HepG2 (cell line): ENCODE results near the gene DUSP16. TPM values are rescaled to one million over a fixed set of nuclear protein-coding genes. Genes with fewer than 3 reads are reported as not detected.

Source experiments
- AKAP8 ChIP-seq: sonication (generic); formaldehyde crosslinking; IDR thresholded peaks from 2 replicates; pipeline ENCODE4 v1.5.1; 2020; ENCODE audit warnings: mild to moderate bottlenecking, missing genetic modification reagents
- CAMTA2 ChIP-seq: sonication (generic); formaldehyde crosslinking; IDR thresholded peaks from 2 replicates; pipeline ENCODE4 v1.4.0; 2020; ENCODE audit warnings: mild to moderate bottlenecking, missing genetic modification reagents, borderline replicate concordance
- ELF4 ChIP-seq: sonication (generic); formaldehyde crosslinking; IDR thresholded peaks from 2 replicates; pipeline ENCODE4 v1.5.0; 2020; ENCODE audit warnings: missing genetic modification reagents, mild to moderate bottlenecking, moderate library complexity, borderline replicate concordance
- ELK4 ChIP-seq: sonication (generic); formaldehyde crosslinking; IDR thresholded peaks from 2 replicates; pipeline ENCODE4 v1.9.0; 2021; ENCODE audit warnings: missing genetic modification reagents, borderline replicate concordance
- FOXA1 ChIP-seq, 2 experiments: fragments of 450-650 bp in 1 of 2; sonication (generic) in 1 of 2; formaldehyde crosslinking in 1 of 2; IDR thresholded peaks; 2 replicates each; pipeline versions ENCODE4 v1.4.0 to v1.6.1; 2016 to 2020; ENCODE audit warnings: missing genetic modification reagents in 1 of 2
- HOXA5 ChIP-seq: sonication (generic); formaldehyde crosslinking; IDR thresholded peaks from 2 replicates; pipeline ENCODE4 v1.4.0; 2020; ENCODE audit warnings: missing genetic modification reagents
- JUND ChIP-seq: sonication (generic); formaldehyde crosslinking; IDR thresholded peaks from 2 replicates; pipeline ENCODE4 v1.8.0; 2022; ENCODE audit warnings: mild to moderate bottlenecking, missing genetic modification reagents
- MAFF ChIP-seq: IDR thresholded peaks from 2 replicates; pipeline ENCODE4 v1.6.1; 2011; ENCODE audit warnings: low read depth, low read length, improper control_type of control experiment
- MTF1 ChIP-seq: sonication (generic); formaldehyde crosslinking; IDR thresholded peaks from 2 replicates; pipeline ENCODE4 v1.5.0; 2020; ENCODE audit warnings: missing genetic modification reagents
- NFATC3 ChIP-seq: sonication (generic); formaldehyde crosslinking; IDR thresholded peaks from 2 replicates; pipeline ENCODE4 v1.5.1; 2020; ENCODE audit warnings: mild to moderate bottlenecking, missing genetic modification reagents
- NFIC ChIP-seq: IDR thresholded peaks from 2 replicates; pipeline ENCODE4 v1.6.1; 2012; ENCODE audit warnings: mild to moderate bottlenecking, low read length, inconsistent platforms
- PBX2 ChIP-seq: IDR thresholded peaks from 2 replicates; pipeline ENCODE4 v1.6.1; 2016; ENCODE audit warnings: control low read depth
- PCBP2 ChIP-seq: fragments of 200-400 bp; formaldehyde crosslinking; optimal IDR thresholded peaks from 2 replicates; pipeline ENCODE3; 2018; ENCODE audit warnings: low read length, low read depth; ENCODE audit not compliant: poor library complexity, severe bottlenecking
- PHF21A ChIP-seq: sonication (generic); formaldehyde crosslinking; IDR thresholded peaks from 2 replicates; pipeline ENCODE4 v1.5.0; 2020; ENCODE audit warnings: mild to moderate bottlenecking, missing genetic modification reagents
- RORA ChIP-seq: sonication (generic); formaldehyde crosslinking; IDR thresholded peaks from 2 replicates; pipeline ENCODE4 v1.5.0; 2020; ENCODE audit warnings: mild to moderate bottlenecking, missing genetic modification reagents, moderate library complexity
- SMAD3 ChIP-seq: sonication (generic); formaldehyde crosslinking; IDR thresholded peaks from 2 replicates; pipeline ENCODE4 v1.4.0; 2020; ENCODE audit warnings: missing genetic modification reagents
- SOX6 ChIP-seq, 2 experiments: fragments of 450-650 bp in 1 of 2; sonication (generic) in 1 of 2; formaldehyde crosslinking in 1 of 2; IDR thresholded peaks; 2 replicates each; pipeline versions ENCODE4 v1.4.0 to v1.6.1; 2017 to 2020; ENCODE audit warnings: antibody characterized with exemption in 1 of 2, mild to moderate bottlenecking in 1 of 2, missing genetic modification reagents in 1 of 2
- TARDBP ChIP-seq: sonication (generic); formaldehyde crosslinking; IDR thresholded peaks from 2 replicates; pipeline ENCODE4 v1.8.0; 2022; ENCODE audit warnings: mild to moderate bottlenecking, missing genetic modification reagents
- TBP ChIP-seq: sonication (generic); formaldehyde crosslinking; IDR thresholded peaks from 2 replicates; pipeline ENCODE4 v1.5.0; 2020; ENCODE audit warnings: missing genetic modification reagents
- ZBTB38 ChIP-seq: sonication (generic); formaldehyde crosslinking; IDR thresholded peaks from 2 replicates; pipeline ENCODE4 v1.5.1; 2020; ENCODE audit warnings: mild to moderate bottlenecking, missing genetic modification reagents
- ZFP82 ChIP-seq: sonication (generic); formaldehyde crosslinking; IDR thresholded peaks from 2 replicates; pipeline ENCODE4 v1.5.1; 2020; ENCODE audit warnings: mild to moderate bottlenecking, missing genetic modification reagents, borderline replicate concordance
- ZNF34 ChIP-seq: sonication (generic); formaldehyde crosslinking; IDR thresholded peaks from 2 replicates; pipeline ENCODE4 v1.4.0; 2020; ENCODE audit warnings: mild to moderate bottlenecking, missing genetic modification reagents, borderline replicate concordance
- ZNF44 ChIP-seq: sonication (generic); formaldehyde crosslinking; IDR thresholded peaks from 2 replicates; pipeline ENCODE4 v1.5.1; 2020; ENCODE audit warnings: mild to moderate bottlenecking, missing genetic modification reagents
- ZNF557 ChIP-seq: sonication (generic); formaldehyde crosslinking; IDR thresholded peaks from 2 replicates; pipeline ENCODE4 v1.4.0; 2020; ENCODE audit warnings: missing genetic modification reagents
- polyA plus RNA-seq, 8 experiments: library from polyadenylated mRNA; depleted of rRNA in 3 of 8; stranded (reverse) in 7 of 8; unstranded in 1 of 8; fragments of >200 nt; fragmentation: Illumina TruSeq in 4 of 8; extraction: Trizol in 4 of 8; gene quantifications; 2 replicates each; pipeline versions ENCODE4 v1.2.1 to v1.2.3, GENCODE V29; 2011 to 2016; ENCODE audit warnings: low read depth in 4 of 8, missing spikeins in 1 of 8, mixed read lengths in 1 of 8; ENCODE audit not compliant: insufficient read depth in 1 of 8
- total RNA-seq, 5 experiments: library from RNA; depleted of rRNA; stranded (reverse); fragments of >200 nt; fragmentation: Illumina TruSeq; extraction: Trizol; gene quantifications; 2 replicates each; pipeline ENCODE4 v1.2.3, GENCODE V29; 2016; ENCODE audit warnings: low read depth in 1 of 5
- TF ChIP-seq, protein P1 (sequence below): sonication (generic); formaldehyde crosslinking; IDR thresholded peaks from 2 replicates; pipeline ENCODE4 v1.4.0; 2020; ENCODE audit warnings: mild to moderate bottlenecking, missing genetic modification reagents
- TF ChIP-seq, protein P2 (sequence below): sonication (generic); formaldehyde crosslinking; IDR thresholded peaks from 2 replicates; pipeline ENCODE4 v1.5.0; 2020; ENCODE audit warnings: mild to moderate bottlenecking, missing genetic modification reagents, borderline replicate concordance
- TF ChIP-seq, protein P3 (sequence below): IDR thresholded peaks from 2 replicates; pipeline ENCODE4 v1.6.1; 2016

Gene DUSP16
- total and polyA plus RNA-seq, 2 of the 13 experiments (the other 11 are each of a cell fraction or from before 2014, with no cell fraction given), result 45.7 to 46.6 TPM

GRCh38 chr12:12546314-12546772, 16.3 kb downstream of the DUSP16 start (continued):
- no peak for TF ChIP-seq PCBP2
- TF ChIP-seq ZBTB38 (CRISPR knock-in tag), result no peak
- TF ChIP-seq SMAD3 (CRISPR knock-in tag), result peak; percentile 81; the same call in 1 of the 2 replicates
- TF ChIP-seq ZFP82 (CRISPR knock-in tag), result no peak
- peak; percentile 89 for TF ChIP-seq FOXA1 (IDR thresholded peaks at IDR 0.05)
- TF ChIP-seq FOXA1 (CRISPR knock-in tag; IDR thresholded peaks at IDR 0.05), result peak; percentile 92
- no peak for TF ChIP-seq ELK4
- TF ChIP-seq AKAP8, result no peak
- TF ChIP-seq ZNF44, result no peak
- no peak for TF ChIP-seq TBP
- TF ChIP-seq CAMTA2, result no peak
- TF ChIP-seq TARDBP (CRISPR knock-in tag), result peak; percentile 89
- no peak; the same call in 1 of the 2 replicates for TF ChIP-seq ZNF557 (CRISPR knock-in tag)
- peak; percentile 99 for TF ChIP-seq NFIC
- TF ChIP-seq MAFF, result 0 out of 2 replicates have a peak, but pooled peaks have one; percentile 39
- TF ChIP-seq, protein P1, sequence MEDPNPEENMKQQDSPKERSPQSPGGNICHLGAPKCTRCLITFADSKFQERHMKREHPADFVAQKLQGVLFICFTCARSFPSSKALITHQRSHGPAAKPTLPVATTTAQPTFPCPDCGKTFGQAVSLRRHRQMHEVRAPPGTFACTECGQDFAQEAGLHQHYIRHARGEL, result no peak
- TF ChIP-seq SOX6 (IDR thresholded peaks at IDR 0.05), result no peak
- peak; percentile 97 for TF ChIP-seq SOX6 (CRISPR knock-in tag; IDR thresholded peaks at IDR 0.05)
- TF ChIP-seq ZNF34 (CRISPR knock-in tag), result no peak
- TF ChIP-seq RORA (CRISPR knock-in tag), result no peak
- no peak for TF ChIP-seq MTF1 (CRISPR knock-in tag)
- no peak for TF ChIP-seq NFATC3 (CRISPR knock-in tag)
- 0 out of 2 replicates have a peak, but pooled peaks have one; percentile 13 for TF ChIP-seq PBX2 (CRISPR knock-in tag)
- TF ChIP-seq, protein P2, sequence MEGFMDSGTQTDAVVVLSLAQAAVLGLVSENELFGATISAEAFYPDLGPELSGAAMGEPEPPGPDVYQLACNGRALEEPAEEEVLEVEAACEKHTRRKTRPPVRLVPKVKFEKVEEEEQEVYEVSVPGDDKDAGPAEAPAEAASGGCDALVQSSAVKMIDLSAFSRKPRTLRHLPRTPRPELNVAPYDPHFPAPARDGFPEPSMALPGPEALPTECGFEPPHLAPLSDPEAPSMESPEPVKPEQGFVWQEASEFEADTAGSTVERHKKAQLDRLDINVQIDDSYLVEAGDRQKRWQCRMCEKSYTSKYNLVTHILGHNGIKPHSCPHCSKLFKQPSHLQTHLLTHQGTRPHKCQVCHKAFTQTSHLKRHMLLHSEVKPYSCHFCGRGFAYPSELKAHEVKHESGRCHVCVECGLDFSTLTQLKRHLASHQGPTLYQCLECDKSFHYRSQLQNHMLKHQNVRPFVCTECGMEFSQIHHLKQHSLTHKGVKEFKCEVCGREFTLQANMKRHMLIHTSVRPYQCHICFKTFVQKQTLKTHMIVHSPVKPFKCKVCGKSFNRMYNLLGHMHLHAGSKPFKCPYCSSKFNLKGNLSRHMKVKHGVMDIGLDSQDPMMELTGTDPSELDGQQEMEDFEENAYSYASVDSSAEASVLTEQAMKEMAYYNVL, result peak; percentile 94
- no peak for TF ChIP-seq ELF4
- TF ChIP-seq, protein P3, sequence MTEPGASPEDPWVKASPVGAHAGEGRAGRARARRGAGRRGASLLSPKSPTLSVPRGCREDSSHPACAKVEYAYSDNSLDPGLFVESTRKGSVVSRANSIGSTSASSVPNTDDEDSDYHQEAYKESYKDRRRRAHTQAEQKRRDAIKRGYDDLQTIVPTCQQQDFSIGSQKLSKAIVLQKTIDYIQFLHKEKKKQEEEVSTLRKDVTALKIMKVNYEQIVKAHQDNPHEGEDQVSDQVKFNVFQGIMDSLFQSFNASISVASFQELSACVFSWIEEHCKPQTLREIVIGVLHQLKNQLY (CRISPR knock-in tag), result peak; percentile 64; the same call in 1 of the 2 replicates
- peak; percentile 75 for TF ChIP-seq PHF21A (CRISPR knock-in tag)
- peak; percentile 60; the same call in 1 of the 2 replicates for TF ChIP-seq HOXA5 (CRISPR knock-in tag)
- peak; percentile 75; the same call in 1 of the 2 replicates for TF ChIP-seq JUND (CRISPR knock-in tag)
